NCI-H2081 treated with DMSO at 0.1 percent for 48 hours (cell line): ENCODE measurements around the gene MKX.
"Not testable (repeated sequence)": the region's sequence is repeated elsewhere in the genome, so short reads cannot be mapped to it uniquely, and the experiment has no call there.

Experiments used
- DNase-seq: peaks from one replicate; lab custom pipeline; 2025; lab: John Stamatoyannopoulos, UW

The MKX gene

GRCh38 chr10:27692663-27693062, 53.0 kb downstream of the MKX start:
- no peak for DNase-seq

- no peak for DNase-seq
Observed at GRCh38 chr10:27688991-27689390, 56.6 kb downstream of the MKX start.

- DNase-seq = no peak
Observed at GRCh38 chr10:27688276-27688675, 57.3 kb downstream of the MKX start.

- no peak for DNase-seq
Observed at GRCh38 chr10:27687743-27688142, 57.9 kb downstream of the MKX start.

GRCh38 chr10:27687326-27687725, 58.3 kb downstream of the MKX start:
- DNase-seq = no peak

- DNase-seq = no peak
Observed at GRCh38 chr10:27685681-27686080, 59.9 kb downstream of the MKX start.

- DNase-seq = no peak
Observed at GRCh38 chr10:27683226-27683625, 62.4 kb downstream of the MKX start.

- DNase-seq = not testable (repeated sequence)
Observed at GRCh38 chr10:27681795-27682194, 63.8 kb downstream of the MKX start.

- no peak for DNase-seq
Observed at GRCh38 chr10:27680691-27681605, 64.7 kb downstream of the MKX start.

GRCh38 chr10:27680006-27680557, 65.5 kb downstream of the MKX start:
- DNase-seq = no peak

- no peak for DNase-seq
Observed at GRCh38 chr10:27679369-27679912, 66.2 kb downstream of the MKX start.

- no peak for DNase-seq
Observed at GRCh38 chr10:27678166-27678565, 67.5 kb downstream of the MKX start.

GRCh38 chr10:27673065-27673464, 72.6 kb downstream of the MKX start:
- DNase-seq = no peak

GRCh38 chr10:27671821-27672220, 73.8 kb downstream of the MKX start:
- no peak for DNase-seq

GRCh38 chr10:27664461-27664860, 81.2 kb downstream of the MKX start:
- no peak for DNase-seq

GRCh38 chr10:27663621-27664020, 82.0 kb downstream of the MKX start:
- DNase-seq = no peak

- DNase-seq = no peak
Observed at GRCh38 chr10:27661514-27662286, 83.9 kb downstream of the MKX start.

- no peak for DNase-seq
Observed at GRCh38 chr10:27660711-27661110, 84.9 kb downstream of the MKX start.

GRCh38 chr10:27660268-27660667, 85.4 kb downstream of the MKX start:
- DNase-seq = no peak

GRCh38 chr10:27659786-27660185, 85.8 kb downstream of the MKX start:
- DNase-seq = no peak

GRCh38 chr10:27658788-27659187, 86.8 kb downstream of the MKX start:
- DNase-seq = no peak

GRCh38 chr10:27655296-27655695, 90.3 kb downstream of the MKX start:
- no peak for DNase-seq

- DNase-seq = no peak
Observed at GRCh38 chr10:27654284-27654683, 91.3 kb downstream of the MKX start.
